ENCODE results near the gene POLRMT.

GRCh38 chr19:634975-635652 is 1.8 kb upstream of the POLRMT start:
- TF ChIP-seq, protein P1, sequence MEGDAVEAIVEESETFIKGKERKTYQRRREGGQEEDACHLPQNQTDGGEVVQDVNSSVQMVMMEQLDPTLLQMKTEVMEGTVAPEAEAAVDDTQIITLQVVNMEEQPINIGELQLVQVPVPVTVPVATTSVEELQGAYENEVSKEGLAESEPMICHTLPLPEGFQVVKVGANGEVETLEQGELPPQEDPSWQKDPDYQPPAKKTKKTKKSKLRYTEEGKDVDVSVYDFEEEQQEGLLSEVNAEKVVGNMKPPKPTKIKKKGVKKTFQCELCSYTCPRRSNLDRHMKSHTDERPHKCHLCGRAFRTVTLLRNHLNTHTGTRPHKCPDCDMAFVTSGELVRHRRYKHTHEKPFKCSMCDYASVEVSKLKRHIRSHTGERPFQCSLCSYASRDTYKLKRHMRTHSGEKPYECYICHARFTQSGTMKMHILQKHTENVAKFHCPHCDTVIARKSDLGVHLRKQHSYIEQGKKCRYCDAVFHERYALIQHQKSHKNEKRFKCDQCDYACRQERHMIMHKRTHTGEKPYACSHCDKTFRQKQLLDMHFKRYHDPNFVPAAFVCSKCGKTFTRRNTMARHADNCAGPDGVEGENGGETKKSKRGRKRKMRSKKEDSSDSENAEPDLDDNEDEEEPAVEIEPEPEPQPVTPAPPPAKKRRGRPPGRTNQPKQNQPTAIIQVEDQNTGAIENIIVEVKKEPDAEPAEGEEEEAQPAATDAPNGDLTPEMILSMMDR (IDR thresholded peaks at IDR 0.05), result no peak
- TF ChIP-seq POLR2A (IDR thresholded peaks at IDR 0.05), result no peak
